SK-N-SH treated with all-trans-retinoic acid at 6 μM for 48 hours (cell line): Measurements from ENCODE around the gene PDC.

Experiments used
- ATAC-seq: fragments of 200-7000 bp; cut with Tn5 transposase; 3 replicates; pipeline ENCODE4 v1.9.1; 2020; ENCODE audit warnings: mild to moderate bottlenecking, moderate library complexity
- ARNTL ChIP-seq: fragments of 450-650 bp; formaldehyde crosslinking; IDR thresholded peaks from 2 replicates; pipeline ENCODE4 v1.5.0; 2020; ENCODE audit warnings: low read depth, mild to moderate bottlenecking, moderate library complexity, borderline replicate concordance
- BACH2 ChIP-seq: fragments of 250-450 bp; sonication (Bioruptor Pico); IDR thresholded peaks from 2 replicates; pipeline ENCODE4 v1.9.0; 2021; ENCODE audit warnings: mild to moderate bottlenecking, borderline replicate concordance
- CREB5 ChIP-seq: fragments of 250-450 bp; sonication (Bioruptor Pico); IDR thresholded peaks from 2 replicates; pipeline ENCODE4 v1.5.1; 2020; ENCODE audit warnings: low read depth, mild to moderate bottlenecking, moderate library complexity
- CSDC2 ChIP-seq: fragments of 250-450 bp; sonication (Bioruptor Pico); IDR thresholded peaks from 2 replicates; pipeline ENCODE4 v1.5.0; 2020; ENCODE audit warnings: mild to moderate bottlenecking, moderate library complexity
- CSRNP3 ChIP-seq: fragments of 250-450 bp; sonication (Bioruptor Pico); IDR thresholded peaks from 2 replicates; pipeline ENCODE4 v1.5.1; 2021; ENCODE audit warnings: mild to moderate bottlenecking, moderate library complexity
- ESRRG ChIP-seq: fragments of 250-450 bp; sonication (Bioruptor Pico); IDR thresholded peaks from 2 replicates; pipeline ENCODE4 v1.6.1; 2021; ENCODE audit warnings: mild to moderate bottlenecking
- GLIS3 ChIP-seq: fragments of 250-450 bp; sonication (Bioruptor Pico); IDR thresholded peaks from 2 replicates; pipeline ENCODE4 v1.5.0; 2020; ENCODE audit warnings: mild to moderate bottlenecking, moderate library complexity
- ISL1 ChIP-seq: fragments of 250-450 bp; sonication (Bioruptor Pico); IDR thresholded peaks from 2 replicates; pipeline ENCODE4 v2.1.2; 2022; ENCODE audit warnings: mild to moderate bottlenecking, moderate library complexity
- OSR1 ChIP-seq: fragments of 250-450 bp; sonication (Bioruptor Pico); IDR thresholded peaks from 2 replicates; pipeline ENCODE4 v1.8.0; 2022; ENCODE audit warnings: moderate library complexity, mild to moderate bottlenecking, inconsistent platforms
- PATZ1 ChIP-seq: fragments of 250-450 bp; sonication (Bioruptor Pico); IDR thresholded peaks from 2 replicates; pipeline ENCODE4 v1.8.0; 2020; ENCODE audit warnings: mild to moderate bottlenecking, moderate library complexity, borderline replicate concordance
- POU6F1 ChIP-seq: fragments of 250-450 bp; sonication (Bioruptor Pico); IDR thresholded peaks from 2 replicates; pipeline ENCODE4 v1.8.0; 2021; ENCODE audit warnings: low read depth, mild to moderate bottlenecking, moderate library complexity, borderline replicate concordance
- PPARA ChIP-seq: fragments of 250-450 bp; sonication (Bioruptor Pico); IDR thresholded peaks from 2 replicates; pipeline ENCODE4 v1.5.0; 2020; ENCODE audit warnings: mild to moderate bottlenecking, borderline replicate concordance
- RARB ChIP-seq: fragments of 250-450 bp; sonication (Bioruptor Pico); IDR thresholded peaks from 2 replicates; pipeline ENCODE4 v1.8.0; 2021; ENCODE audit warnings: mild to moderate bottlenecking, moderate library complexity
- TCF4 ChIP-seq: fragments of 250-450 bp; sonication (Bioruptor Pico); IDR thresholded peaks from 2 replicates; pipeline ENCODE4 v1.8.0; 2021; ENCODE audit warnings: mild to moderate bottlenecking, moderate library complexity, borderline replicate concordance
- TOX ChIP-seq: fragments of 250-450 bp; sonication (Bioruptor Pico); IDR thresholded peaks from 2 replicates; pipeline ENCODE4 v1.8.0; 2021; ENCODE audit warnings: mild to moderate bottlenecking, moderate library complexity, borderline replicate concordance
- ZC3H10 ChIP-seq: fragments of 250-450 bp; sonication (Bioruptor Pico); IDR thresholded peaks from 2 replicates; pipeline ENCODE4 v1.5.1; 2021; ENCODE audit warnings: mild to moderate bottlenecking, moderate library complexity
- ZFP3 ChIP-seq: fragments of 250-450 bp; sonication (Bioruptor Pico); IDR thresholded peaks from 2 replicates; pipeline ENCODE4 v1.5.0; 2020; ENCODE audit warnings: mild to moderate bottlenecking, moderate library complexity
- ZFP30 ChIP-seq: fragments of 450-650 bp; formaldehyde crosslinking; IDR thresholded peaks from 2 replicates; pipeline ENCODE4 v1.5.0; 2022; ENCODE audit warnings: mild to moderate bottlenecking, moderate library complexity
- ZNF565 ChIP-seq: fragments of 450-650 bp; formaldehyde crosslinking; conservative IDR thresholded peaks from 2 replicates; pipeline ENCODE4 v1.5.0; 2020; ENCODE audit warnings: low read depth, mild to moderate bottlenecking, moderate library complexity
- ZNF8 ChIP-seq: fragments of 450-650 bp; formaldehyde crosslinking; IDR thresholded peaks from 2 replicates; pipeline ENCODE4 v1.5.0; 2020; ENCODE audit warnings: mild to moderate bottlenecking, moderate library complexity

The PDC gene

GRCh38 chr1:186461014-186461413 is at the start of gene PDC:
Gene PDC, minus strand, starts transcription at chr1:186461114. Its CDS starts 11,655 bp downstream, at chr1:186449459.
- ATAC-seq, result no peak
- no peak for TF ChIP-seq BACH2 (CRISPR knock-in tag)
- TF ChIP-seq CSDC2 (CRISPR knock-in tag), result no peak
- no peak for TF ChIP-seq TCF4 (CRISPR knock-in tag)
- TF ChIP-seq CSRNP3 (CRISPR knock-in tag), result no peak
- TF ChIP-seq ISL1 (CRISPR knock-in tag), result no peak
- no peak for TF ChIP-seq ZNF565 (CRISPR knock-in tag)
- no peak for TF ChIP-seq CREB5
- TF ChIP-seq PPARA (CRISPR knock-in tag), result no peak
- TF ChIP-seq ZFP3 (CRISPR knock-in tag), result no peak
- TF ChIP-seq RARB, result no peak
- TF ChIP-seq PATZ1, result no peak
- no peak for TF ChIP-seq GLIS3
- TF ChIP-seq POU6F1 (CRISPR knock-in tag), result no peak
- no peak for TF ChIP-seq ZNF8 (CRISPR knock-in tag)
- no peak for TF ChIP-seq TOX (CRISPR knock-in tag)
- no peak for TF ChIP-seq OSR1
- TF ChIP-seq ZFP30 (CRISPR knock-in tag), result no peak
- no peak for TF ChIP-seq ESRRG (CRISPR knock-in tag)
- TF ChIP-seq ARNTL (CRISPR knock-in tag), result no peak

- peak; percentile 66 for ATAC-seq
- TF ChIP-seq PATZ1 (no peak), OSR1 (no peak), PPARA (CRISPR knock-in tag) (no peak), ZC3H10 (CRISPR knock-in tag) (peak; percentile 22; the same call in 1 of the 2 replicates), TOX (CRISPR knock-in tag) (peak; percentile 15; the same call in 1 of the 2 replicates), RARB (no peak), ARNTL (CRISPR knock-in tag) (no peak)
- TF ChIP-seq, all 23 proteins: peak for 2
Observed at GRCh38 chr1:186503190-186503589, 42.3 kb upstream of the PDC start.

- TF ChIP-seq ZFP30 (CRISPR knock-in tag), result no peak
- TF ChIP-seq RARB, result 0 out of 2 replicates have a peak, but pooled peaks have one; percentile 6
- TF ChIP-seq ZNF8 (CRISPR knock-in tag), result no peak
- ATAC-seq, result peak; percentile 78
Observed at GRCh38 chr1:186502087-186502486, 41.2 kb upstream of the PDC start.

- no peak for TF ChIP-seq ZC3H10 (CRISPR knock-in tag)
- no peak for TF ChIP-seq ZFP3 (CRISPR knock-in tag)
- no peak for TF ChIP-seq ZFP30 (CRISPR knock-in tag)
- TF ChIP-seq ISL1 (CRISPR knock-in tag), result no peak
- no peak for TF ChIP-seq CREB5
- TF ChIP-seq ZNF565 (CRISPR knock-in tag), result no peak
- TF ChIP-seq GLIS3, result no peak
- no peak for TF ChIP-seq RARB
- no peak for TF ChIP-seq CSRNP3 (CRISPR knock-in tag)
- TF ChIP-seq TCF4 (CRISPR knock-in tag), result no peak
- no peak for ATAC-seq
Observed at GRCh38 chr1:186500804-186501203, 39.9 kb upstream of the PDC start.
